Measurements from ENCODE around the gene SLFN12L. TPM values are rescaled to one million over a fixed set of nuclear protein-coding genes. Genes with fewer than 3 reads are reported as not detected.
"Not testable (repeated sequence)": the region's sequence is repeated elsewhere in the genome, so short reads cannot be mapped to it uniquely, and the experiment has no call there.

The SLFN12L gene
- total RNA-seq, 1 experiment from 2014 or later: not detected

GRCh38 chr17:35534576-35535093 lies 2.8 kb downstream of the SLFN12L start:
- no peak for TF ChIP-seq EZH2 (IDR thresholded peaks at IDR 0.05; ENCODE audit: low read depth)
- TF ChIP-seq, protein P1, sequence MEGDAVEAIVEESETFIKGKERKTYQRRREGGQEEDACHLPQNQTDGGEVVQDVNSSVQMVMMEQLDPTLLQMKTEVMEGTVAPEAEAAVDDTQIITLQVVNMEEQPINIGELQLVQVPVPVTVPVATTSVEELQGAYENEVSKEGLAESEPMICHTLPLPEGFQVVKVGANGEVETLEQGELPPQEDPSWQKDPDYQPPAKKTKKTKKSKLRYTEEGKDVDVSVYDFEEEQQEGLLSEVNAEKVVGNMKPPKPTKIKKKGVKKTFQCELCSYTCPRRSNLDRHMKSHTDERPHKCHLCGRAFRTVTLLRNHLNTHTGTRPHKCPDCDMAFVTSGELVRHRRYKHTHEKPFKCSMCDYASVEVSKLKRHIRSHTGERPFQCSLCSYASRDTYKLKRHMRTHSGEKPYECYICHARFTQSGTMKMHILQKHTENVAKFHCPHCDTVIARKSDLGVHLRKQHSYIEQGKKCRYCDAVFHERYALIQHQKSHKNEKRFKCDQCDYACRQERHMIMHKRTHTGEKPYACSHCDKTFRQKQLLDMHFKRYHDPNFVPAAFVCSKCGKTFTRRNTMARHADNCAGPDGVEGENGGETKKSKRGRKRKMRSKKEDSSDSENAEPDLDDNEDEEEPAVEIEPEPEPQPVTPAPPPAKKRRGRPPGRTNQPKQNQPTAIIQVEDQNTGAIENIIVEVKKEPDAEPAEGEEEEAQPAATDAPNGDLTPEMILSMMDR (conservative IDR thresholded peaks at IDR 0.05): no peak
- BruUV-seq (replicated peaks): no TSS peak
- CTCF ChIA-PET: no interaction called here

DNA sequence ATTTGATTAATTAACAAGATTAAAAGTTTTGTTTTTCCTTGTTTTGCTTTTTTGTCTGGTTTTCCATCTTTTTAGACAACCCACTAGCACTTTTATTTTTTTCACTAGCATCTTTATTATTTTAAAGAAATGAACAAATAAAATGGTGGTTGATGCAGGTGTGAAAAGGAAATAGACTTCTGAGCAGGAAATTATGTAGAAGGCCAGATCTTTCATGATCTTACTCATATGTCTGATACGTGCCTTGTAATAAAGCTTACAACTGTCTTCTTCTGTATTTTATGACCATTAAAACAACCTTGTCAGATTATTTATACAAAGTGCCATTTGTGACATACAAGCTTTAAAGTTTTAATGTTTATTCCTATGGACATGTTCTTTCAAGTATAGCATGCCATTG lies 6.3 kb downstream of the SLFN12L start:
- H3K4me2 ChIP-seq: no peak overlapping the region
- TF ChIP-seq EZH2 (IDR thresholded peaks at IDR 0.05; ENCODE audit: low read depth): no peak
- TF ChIP-seq, protein P1 (conservative IDR thresholded peaks at IDR 0.05): no peak
- peaks cover 6% of the 10 kb centered on the region for H3K27me3 ChIP-seq (ENCODE audit: insufficient read depth, low read depth)
- intact Hi-C loops (cut with micrococcal nuclease; ENCODE audit: unreplicated experiment): loop anchor here (5.0 to 10.0 kb wide), 4 partner anchors 274 to 1326 kb away; partner anchors contain the start of genes LIG3 and NLE1
- H3F3A ChIP-seq (ENCODE audit: insufficient read depth, low read depth): no peaks in the 10 kb centered on the region
- no peaks in the 10 kb centered on the region for H3K9me2 ChIP-seq (ENCODE audit: insufficient read depth)
- no peaks in the 10 kb centered on the region for H4K20me1 ChIP-seq (ENCODE audit: insufficient read depth)
- H3K4me3 ChIP-seq: no peak overlapping the region
- no peaks in the 10 kb centered on the region for H3K9me3 ChIP-seq (ENCODE audit: insufficient read depth, low read depth)
- no peaks in the 10 kb centered on the region for H3K4me1 ChIP-seq (replicated peaks; ENCODE audit: insufficient read depth)
- CTCF ChIA-PET: no interaction called here
- POLR2A ChIA-PET (ENCODE audit: unreplicated experiment): no interaction called here
- H3K36me3 ChIP-seq (ENCODE audit: low read depth): no peaks in the 10 kb centered on the region
- BruUV-seq (replicated peaks): no TSS peak
- no peaks in the 10 kb centered on the region for H3K79me2 ChIP-seq (ENCODE audit: low read depth)
- H2AFZ ChIP-seq: no peak overlapping the region
- H3K27ac ChIP-seq: no peak overlapping the region
- no peak for DNase-seq

More at GRCh38 chr17:35534576-35535093, 2.8 kb downstream of the SLFN12L start:
- Histone ChIP-seq H4K20me1 (ENCODE audit: insufficient read depth) (no peaks in the 10 kb centered on the region), H3K9me3 (ENCODE audit: insufficient read depth, low read depth) (no peaks in the 10 kb centered on the region), H3K4me2 (no peak overlapping the region), H3K27me3 (ENCODE audit: insufficient read depth, low read depth) (no peaks in the 10 kb centered on the region), H3K36me3 (ENCODE audit: low read depth) (no peaks in the 10 kb centered on the region), H3F3A (ENCODE audit: insufficient read depth, low read depth) (no peaks in the 10 kb centered on the region), H3K79me2 (ENCODE audit: low read depth) (no peaks in the 10 kb centered on the region), H3K4me3 (no peak overlapping the region), H3K9me2 (ENCODE audit: insufficient read depth) (no peaks in the 10 kb centered on the region), H3K27ac (no peak overlapping the region), H3K4me1 (replicated peaks; ENCODE audit: insufficient read depth) (no peaks in the 10 kb centered on the region), H2AFZ (no peak overlapping the region)
- POLR2A ChIA-PET (ENCODE audit: unreplicated experiment): no interaction called here
- intact Hi-C loops (cut with micrococcal nuclease; ENCODE audit: unreplicated experiment): loop anchor here (5.0 to 10.0 kb wide), 6 partner anchors 213 to 1330 kb away; partner anchors contain the start of genes LIG3 and NLE1
- no peak for DNase-seq

DNA sequence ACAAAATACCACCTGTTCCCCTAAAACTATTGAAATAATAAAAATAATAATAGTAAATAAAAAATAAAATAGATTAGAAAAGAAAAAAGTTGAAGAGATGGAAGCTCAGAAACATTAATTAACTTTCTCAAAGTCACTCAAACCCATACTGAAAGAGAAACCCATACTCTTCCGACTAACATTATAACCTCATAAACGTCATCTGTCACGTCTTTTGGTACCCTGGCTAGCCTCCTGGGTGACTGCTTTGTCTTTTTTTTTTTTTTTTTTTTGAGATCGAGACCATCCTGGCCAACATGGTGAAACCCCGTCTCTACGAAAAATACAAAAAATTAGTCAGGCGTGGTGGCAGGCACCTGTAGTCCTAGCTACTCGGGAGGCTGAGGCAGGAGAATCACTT lies 7.6 kb downstream of the SLFN12L start:
- Histone ChIP-seq H3K4me1 (replicated peaks; ENCODE audit: insufficient read depth) (no peaks in the 10 kb centered on the region), H4K20me1 (ENCODE audit: insufficient read depth) (no peaks in the 10 kb centered on the region), H3K36me3 (ENCODE audit: low read depth) (no peaks in the 10 kb centered on the region), H3K9me3 (ENCODE audit: insufficient read depth, low read depth) (no peaks in the 10 kb centered on the region), H3K27me3 (ENCODE audit: insufficient read depth, low read depth) (peaks cover 17% of the 10 kb centered on the region), H3K9me2 (ENCODE audit: insufficient read depth) (no peaks in the 10 kb centered on the region), H3K79me2 (ENCODE audit: low read depth) (no peaks in the 10 kb centered on the region), H3K27ac (no peak overlapping the region), H3K4me3 (no peak overlapping the region), H2AFZ (no peak overlapping the region), H3K4me2 (no peak overlapping the region), H3F3A (ENCODE audit: insufficient read depth, low read depth) (no peaks in the 10 kb centered on the region)
- TF ChIP-seq, protein P1 (conservative IDR thresholded peaks at IDR 0.05): no peak
- TF ChIP-seq EZH2 (IDR thresholded peaks at IDR 0.05; ENCODE audit: low read depth): no peak
- no peak for DNase-seq
- ChIA-PET CTCF (interaction anchor here (0.7 kb wide), 3 partner anchors 30 to 219 kb away, joined by 5 to 9 read pairs (median 5); no protein-coding TSS in a partner anchor), POLR2A (ENCODE audit: unreplicated experiment) (no interaction called here)
- no TSS peak for BruUV-seq (replicated peaks)
- intact Hi-C loops (cut with micrococcal nuclease; ENCODE audit: unreplicated experiment): loop anchor here (5.0 to 10.0 kb wide), 4 partner anchors 273 to 1325 kb away; partner anchors contain the start of genes LIG3 and NLE1

GRCh38 chr17:35529326-35529725 lies 8.2 kb downstream of the SLFN12L start:
- H3K27me3 ChIP-seq (ENCODE audit: insufficient read depth, low read depth): peaks cover 21% of the 10 kb centered on the region
- H3K4me2 ChIP-seq; H3K36me3 ChIP-seq (ENCODE audit: low read depth); H4K20me1 ChIP-seq (ENCODE audit: insufficient read depth); H3K79me2 ChIP-seq (ENCODE audit: low read depth); H3K4me1 ChIP-seq (replicated peaks; ENCODE audit: insufficient read depth); H3F3A ChIP-seq (ENCODE audit: insufficient read depth, low read depth); BruUV-seq (replicated peaks); H3K9me2 ChIP-seq (ENCODE audit: insufficient read depth); H3K4me3 ChIP-seq; intact Hi-C loops (cut with micrococcal nuclease; ENCODE audit: unreplicated experiment); H3K9me3 ChIP-seq (ENCODE audit: insufficient read depth, low read depth); H2AFZ ChIP-seq; H3K27ac ChIP-seq; POLR2A ChIA-PET (ENCODE audit: unreplicated experiment); DNase-seq: not testable (repeated sequence)
- CTCF ChIA-PET: interaction anchor here (0.7 kb wide), 1 partner anchor 218 kb away, joined by 5 read pairs; no protein-coding TSS in a partner anchor
